Measurements from ENCODE around the gene NEMP1.
A peak's percentile ranks its signal among the peaks of the same experiment; 100 is the strongest.
"Not testable (repeated sequence)": the region's sequence is repeated elsewhere in the genome, so short reads cannot be mapped to it uniquely, and the experiment has no call there.

NEMP1 gene

GRCh38 chr12:57022324-57022723, 56.3 kb downstream of the NEMP1 start:
- DNase-seq: not testable (repeated sequence)

DNA sequence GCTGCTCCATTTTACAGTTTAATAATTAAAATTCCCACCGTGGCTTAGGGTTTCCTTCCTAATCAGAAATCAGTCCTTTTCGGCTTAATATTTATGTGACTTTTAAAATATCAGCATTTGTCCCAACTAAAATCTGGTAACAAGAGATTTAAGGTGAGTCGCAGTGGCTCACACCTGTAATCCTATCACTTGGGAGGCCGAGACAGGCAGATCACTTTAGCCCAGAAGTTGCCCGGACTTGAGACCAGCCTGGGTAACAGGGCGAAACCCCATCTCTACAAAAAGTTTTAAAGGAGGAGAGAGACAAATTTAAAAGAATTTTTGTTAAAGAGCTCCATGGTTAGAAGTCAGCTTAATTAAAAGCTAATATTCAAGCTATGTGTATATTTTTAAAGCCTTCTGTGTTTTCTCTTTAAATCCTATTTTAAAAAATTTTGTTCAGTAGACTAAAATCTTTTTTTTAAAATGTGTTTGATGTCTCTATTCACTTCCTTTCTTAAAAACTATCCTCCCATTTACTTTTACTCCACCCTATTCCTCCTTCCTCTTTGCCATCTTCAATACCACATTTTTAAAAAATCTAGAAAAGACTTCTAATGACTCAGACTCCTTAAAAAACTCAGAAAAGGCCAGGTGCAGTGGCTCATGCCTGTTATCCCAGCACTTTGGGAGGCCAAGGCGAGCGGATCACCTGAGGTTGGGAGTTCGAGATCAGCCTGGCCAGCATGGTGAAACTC, 58.4 kb downstream of the NEMP1 start:
- DNase-seq: no peak

- DNase-seq: no peak
Observed at GRCh38 chr12:57018906-57019305, 59.7 kb downstream of the NEMP1 start.

DNA sequence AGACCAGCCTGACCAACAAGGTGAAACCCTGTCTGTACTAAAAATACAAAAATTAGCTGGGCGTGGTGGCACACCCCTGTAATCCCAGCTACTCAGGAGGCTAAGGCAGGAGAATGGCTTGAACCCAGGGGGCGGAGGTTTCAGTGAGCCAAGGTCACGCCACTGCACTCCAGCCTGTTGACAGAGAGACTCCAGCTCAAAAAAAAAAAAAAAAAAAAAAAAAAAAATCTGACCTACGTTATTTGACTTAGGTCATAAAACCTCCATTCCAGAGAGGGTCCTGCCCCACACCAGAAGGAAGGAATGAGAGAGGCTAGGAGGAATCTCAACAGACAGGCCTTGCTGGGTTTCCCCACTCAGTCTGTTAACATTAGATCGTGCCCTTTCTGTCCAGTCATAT, 60.2 kb downstream of the NEMP1 start:
- peak; percentile 27 for DNase-seq

DNA sequence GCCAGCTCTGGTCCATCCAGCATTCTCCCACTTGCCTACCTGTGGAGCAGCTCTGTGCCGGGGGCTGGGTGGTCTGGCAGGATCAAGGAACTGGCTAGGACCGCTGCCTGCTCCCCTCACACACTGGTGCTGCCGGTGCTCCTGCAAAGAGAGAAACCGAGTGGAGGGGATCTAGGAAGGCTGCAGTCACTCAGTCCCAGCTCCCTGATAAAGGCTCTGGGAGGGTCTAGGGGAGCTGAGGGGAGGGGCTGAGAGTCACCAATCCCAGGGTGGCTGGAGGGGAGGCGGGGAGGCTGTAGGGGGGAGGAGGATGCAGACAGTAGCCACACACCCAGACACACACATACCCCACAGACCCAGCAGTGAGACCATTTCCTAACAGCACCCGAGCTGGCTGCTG, 62.2 kb downstream of the NEMP1 start, which contains the start of gene TAC3:
TSS of gene TAC3 (minus strand) at position 182 of the 400 bp plus-strand sequence. CDS start 732 bp downstream, outside the sequence.
- no peak for DNase-seq

DNA sequence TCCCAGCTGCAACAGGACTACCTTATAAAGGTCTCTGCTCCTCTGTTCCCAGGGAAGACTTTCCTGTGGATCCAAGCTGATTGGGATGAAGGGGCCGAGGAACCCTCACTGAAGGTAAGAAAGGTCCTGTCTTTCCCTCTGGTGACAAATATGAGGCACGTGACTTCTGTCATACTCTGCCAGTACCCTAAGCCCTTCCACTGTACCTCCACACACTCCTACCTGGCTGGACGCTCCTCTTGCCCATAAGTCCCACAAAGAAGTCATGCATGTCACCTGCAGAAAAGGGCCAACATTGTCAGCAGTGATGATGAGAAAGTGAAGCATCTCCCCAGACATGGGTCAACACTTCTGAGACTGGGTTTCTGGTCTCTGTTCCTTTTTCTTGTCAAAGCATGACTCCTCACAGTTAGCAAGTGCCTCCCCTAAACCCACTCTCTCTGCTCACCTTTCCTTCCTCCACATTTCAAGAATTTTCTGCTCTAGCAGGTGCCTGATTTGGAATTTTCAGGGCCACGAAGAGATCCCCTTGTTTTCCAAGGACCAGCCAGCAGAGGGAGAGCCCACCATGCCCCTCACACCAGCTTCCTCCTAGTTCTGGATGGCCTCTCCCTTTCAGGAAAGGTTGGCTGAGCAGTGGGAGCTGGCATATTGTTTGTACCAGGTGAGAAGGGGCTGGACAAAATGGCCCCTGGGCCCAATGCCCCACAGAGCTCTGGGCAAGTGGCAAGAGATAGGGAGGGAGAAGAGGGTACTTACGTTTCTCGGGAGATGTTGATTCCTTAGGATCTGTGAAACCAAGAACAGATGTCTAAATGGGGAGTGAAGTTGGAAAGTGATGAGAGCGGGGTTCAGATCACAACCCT, 65.8 kb downstream of the NEMP1 start:
- DNase-seq: no peak

- DNase-seq: no peak
Observed at GRCh38 chr12:57011438-57012424, 66.9 kb downstream of the NEMP1 start.

DNA sequence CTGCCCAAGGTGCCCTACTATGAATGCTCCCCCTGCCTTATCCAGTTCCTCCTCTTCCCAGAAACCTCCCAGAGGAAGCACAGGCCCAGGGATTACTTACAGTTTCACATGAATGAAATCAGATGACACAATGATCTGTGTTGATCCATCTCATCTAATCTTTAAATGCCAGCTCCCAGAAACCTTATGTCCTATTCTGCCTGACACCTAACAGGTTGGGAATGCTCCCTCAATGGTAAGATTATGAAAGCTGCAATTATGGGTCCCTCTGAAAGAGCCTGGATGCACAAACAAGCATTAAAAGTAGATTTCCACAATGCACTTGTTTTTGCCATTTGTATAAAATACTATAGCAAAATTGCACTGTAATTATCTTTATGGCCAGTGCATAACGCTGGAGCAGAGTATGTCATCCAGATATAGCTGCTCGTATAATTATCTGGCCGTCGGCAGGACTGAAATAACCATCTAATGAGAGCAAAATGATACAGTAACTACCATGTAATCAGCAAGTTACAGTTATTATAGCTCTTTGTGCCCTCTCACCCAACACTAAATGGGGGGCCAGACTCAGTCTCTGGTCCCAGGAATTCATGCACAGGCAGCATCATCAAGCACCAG, 67.9 kb downstream of the NEMP1 start:
- no peak for DNase-seq

- no peak for DNase-seq
Observed at GRCh38 chr12:57009949-57010626, 68.5 kb downstream of the NEMP1 start.

GRCh38 chr12:57008178-57008577, 70.4 kb downstream of the NEMP1 start:
- DNase-seq: peak; percentile 89

- no peak for DNase-seq
Observed at GRCh38 chr12:57006809-57007475, 71.6 kb downstream of the NEMP1 start.

- DNase-seq: peak; percentile 91
Observed at GRCh38 chr12:57005980-57006808, 72.4 kb downstream of the NEMP1 start, which contains the start of gene ZBTB39. Gene ZBTB39, minus strand, starts transcription at chr12:57006546. Its CDS starts 1,629 bp downstream, at chr12:57004917.

Data from DMS53 (cell line).